BLaER1 (cell line): ENCODE data around the gene MYPN.
"Not testable (repeated sequence)": the region's sequence is repeated elsewhere in the genome, so short reads cannot be mapped to it uniquely, and the experiment has no call there.

Experiments
- H3K27ac ChIP-seq: shearing (Covaris generic); formaldehyde crosslinking; 2 replicates; pipeline ENCODE4 v1.8.1; 2022
- H3K27me3 ChIP-seq: shearing (Covaris generic); formaldehyde crosslinking; 2 replicates; pipeline ENCODE4 v1.8.1; 2022
- H3K36me3 ChIP-seq: shearing (Covaris generic); formaldehyde crosslinking; 2 replicates; pipeline ENCODE4 v1.8.1; 2022
- H3K4me1 ChIP-seq: shearing (Covaris generic); formaldehyde crosslinking; 2 replicates; pipeline ENCODE4 v1.8.1; 2022
- H3K4me2 ChIP-seq: shearing (Covaris generic); formaldehyde crosslinking; 2 replicates; pipeline ENCODE4 v1.8.1; 2022
- H3K4me3 ChIP-seq: shearing (Covaris generic); formaldehyde crosslinking; 2 replicates; pipeline ENCODE4 v1.8.1; 2022
- H3K9ac ChIP-seq: shearing (Covaris generic); formaldehyde crosslinking; 2 replicates; pipeline ENCODE4 v1.8.1; 2022
- H3K9me3 ChIP-seq: shearing (Covaris generic); formaldehyde crosslinking; 2 replicates; pipeline ENCODE4 v1.8.1; 2022
- H4K20me1 ChIP-seq: shearing (Covaris generic); formaldehyde crosslinking; 2 replicates; pipeline ENCODE4 v1.8.1; 2022
- Cebpa-rat ChIP-seq: shearing (Covaris generic); IDR thresholded peaks from 2 replicates; pipeline ENCODE4 v1.8.1; 2022

The MYPN gene, protein sequence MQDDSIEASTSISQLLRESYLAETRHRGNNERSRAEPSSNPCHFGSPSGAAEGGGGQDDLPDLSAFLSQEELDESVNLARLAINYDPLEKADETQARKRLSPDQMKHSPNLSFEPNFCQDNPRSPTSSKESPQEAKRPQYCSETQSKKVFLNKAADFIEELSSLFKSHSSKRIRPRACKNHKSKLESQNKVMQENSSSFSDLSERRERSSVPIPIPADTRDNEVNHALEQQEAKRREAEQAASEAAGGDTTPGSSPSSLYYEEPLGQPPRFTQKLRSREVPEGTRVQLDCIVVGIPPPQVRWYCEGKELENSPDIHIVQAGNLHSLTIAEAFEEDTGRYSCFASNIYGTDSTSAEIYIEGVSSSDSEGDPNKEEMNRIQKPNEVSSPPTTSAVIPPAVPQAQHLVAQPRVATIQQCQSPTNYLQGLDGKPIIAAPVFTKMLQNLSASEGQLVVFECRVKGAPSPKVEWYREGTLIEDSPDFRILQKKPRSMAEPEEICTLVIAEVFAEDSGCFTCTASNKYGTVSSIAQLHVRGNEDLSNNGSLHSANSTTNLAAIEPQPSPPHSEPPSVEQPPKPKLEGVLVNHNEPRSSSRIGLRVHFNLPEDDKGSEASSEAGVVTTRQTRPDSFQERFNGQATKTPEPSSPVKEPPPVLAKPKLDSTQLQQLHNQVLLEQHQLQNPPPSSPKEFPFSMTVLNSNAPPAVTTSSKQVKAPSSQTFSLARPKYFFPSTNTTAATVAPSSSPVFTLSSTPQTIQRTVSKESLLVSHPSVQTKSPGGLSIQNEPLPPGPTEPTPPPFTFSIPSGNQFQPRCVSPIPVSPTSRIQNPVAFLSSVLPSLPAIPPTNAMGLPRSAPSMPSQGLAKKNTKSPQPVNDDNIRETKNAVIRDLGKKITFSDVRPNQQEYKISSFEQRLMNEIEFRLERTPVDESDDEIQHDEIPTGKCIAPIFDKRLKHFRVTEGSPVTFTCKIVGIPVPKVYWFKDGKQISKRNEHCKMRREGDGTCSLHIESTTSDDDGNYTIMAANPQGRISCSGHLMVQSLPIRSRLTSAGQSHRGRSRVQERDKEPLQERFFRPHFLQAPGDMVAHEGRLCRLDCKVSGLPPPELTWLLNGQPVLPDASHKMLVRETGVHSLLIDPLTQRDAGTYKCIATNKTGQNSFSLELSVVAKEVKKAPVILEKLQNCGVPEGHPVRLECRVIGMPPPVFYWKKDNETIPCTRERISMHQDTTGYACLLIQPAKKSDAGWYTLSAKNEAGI (N-terminal part only)

DNA sequence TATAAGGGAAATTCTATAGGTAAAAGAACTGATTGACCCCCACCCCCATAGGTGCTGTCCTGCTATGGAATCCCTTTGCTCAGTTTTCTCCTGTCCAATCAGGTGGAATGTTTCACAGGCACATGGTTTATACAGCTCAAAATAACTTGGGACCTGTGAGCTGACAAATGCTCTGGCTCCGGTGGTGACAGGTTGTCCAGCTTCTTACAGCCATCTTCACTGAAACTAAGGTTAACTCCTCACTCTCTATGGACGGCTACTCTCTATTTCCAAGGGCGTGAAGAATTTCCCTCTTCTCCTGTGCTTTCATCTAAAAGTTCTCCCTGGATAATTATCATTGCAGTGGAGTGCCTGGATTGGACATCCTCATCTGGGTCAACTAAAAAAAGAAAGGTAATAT is at the start of gene MYPN:
MYPN (plus strand) TSS at position 158 of the 400 bp plus-strand sequence. CDS start 11,951 bp downstream, outside the sequence.
- no peaks in the 10 kb centered on the region for H3K4me1 ChIP-seq
- no peaks in the 10 kb centered on the region for H3K27me3 ChIP-seq
- H3K4me3 ChIP-seq, result no peak within 1 kb of the TSS
- no peaks in the 10 kb centered on the region for H4K20me1 ChIP-seq
- no peak for TF ChIP-seq Cebpa-rat
- no peak within 1 kb of the TSS for H3K4me2 ChIP-seq
- H3K36me3 ChIP-seq, result no peaks in the 10 kb centered on the region
- H3K9me3 ChIP-seq, result no peaks in the 10 kb centered on the region
- no peak within 1 kb of the TSS for H3K27ac ChIP-seq
- H3K9ac ChIP-seq, result no peak within 1 kb of the TSS

DNA sequence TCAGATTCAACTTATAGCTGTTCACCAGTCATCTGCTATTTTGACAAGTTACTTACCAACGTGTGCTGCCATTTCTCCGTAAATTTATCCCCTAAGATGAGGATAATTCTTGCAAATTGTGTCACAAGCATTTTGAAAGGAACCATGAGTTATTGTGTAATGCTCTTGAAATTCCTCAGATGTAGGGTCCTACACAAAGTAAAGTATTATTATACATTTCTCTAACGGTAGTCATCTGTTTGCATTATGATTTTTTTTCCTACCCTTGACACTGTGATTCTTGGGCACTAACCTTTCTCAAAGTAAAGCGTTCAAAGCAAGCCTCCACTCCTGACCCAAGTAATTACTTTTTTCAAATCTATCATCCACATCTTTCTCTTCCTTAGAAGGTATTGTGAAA is 42.3 kb upstream of the MYPN start:
- no peak overlapping the region for H3K27ac ChIP-seq

DNA sequence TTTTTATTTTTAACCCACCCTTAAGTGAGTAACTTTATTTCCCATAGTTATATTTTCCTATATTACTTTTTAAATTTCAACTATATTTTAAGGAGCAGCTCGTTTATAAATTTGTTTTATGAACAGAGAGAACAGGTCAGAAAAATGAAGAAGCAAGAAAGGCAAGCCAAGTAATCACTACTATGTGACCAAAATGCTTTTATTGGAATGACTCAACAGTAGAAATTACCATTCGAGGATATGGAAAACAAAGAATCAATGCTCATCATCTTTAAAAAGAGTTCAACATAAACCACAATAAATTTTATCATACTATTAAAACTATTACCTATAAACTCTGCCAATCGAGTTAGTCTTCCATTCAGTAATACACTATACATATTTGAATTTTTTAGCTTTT is 41.8 kb upstream of the MYPN start:
- H3K9me3 ChIP-seq, result no peaks in the 10 kb centered on the region
- TF ChIP-seq Cebpa-rat, result no peak
- peaks cover 14% of the 10 kb centered on the region for H3K4me1 ChIP-seq
- peaks cover 31% of the 10 kb centered on the region for H4K20me1 ChIP-seq
- H3K36me3 ChIP-seq, result peaks cover 55% of the 10 kb centered on the region
- H3K27me3 ChIP-seq, result no peaks in the 10 kb centered on the region
- H3K4me3 ChIP-seq, result no peak overlapping the region
- H3K9ac ChIP-seq, result no peak overlapping the region
- H3K4me2 ChIP-seq, result no peak overlapping the region
- no peak overlapping the region for H3K27ac ChIP-seq

More for the DNA sequence above, 42.3 kb upstream of the MYPN start:
- Histone ChIP-seq H3K27me3 (no peaks in the 10 kb centered on the region), H3K4me1 (peaks cover 10% of the 10 kb centered on the region), H3K9me3 (no peaks in the 10 kb centered on the region), H3K4me2 (no peak overlapping the region), H3K4me3 (no peak overlapping the region), H3K9ac (no peak overlapping the region), H3K36me3 (peaks cover 55% of the 10 kb centered on the region), H4K20me1 (peaks cover 26% of the 10 kb centered on the region; the same call in 1 of the 2 replicates)
- TF ChIP-seq Cebpa-rat, result no peak

DNA sequence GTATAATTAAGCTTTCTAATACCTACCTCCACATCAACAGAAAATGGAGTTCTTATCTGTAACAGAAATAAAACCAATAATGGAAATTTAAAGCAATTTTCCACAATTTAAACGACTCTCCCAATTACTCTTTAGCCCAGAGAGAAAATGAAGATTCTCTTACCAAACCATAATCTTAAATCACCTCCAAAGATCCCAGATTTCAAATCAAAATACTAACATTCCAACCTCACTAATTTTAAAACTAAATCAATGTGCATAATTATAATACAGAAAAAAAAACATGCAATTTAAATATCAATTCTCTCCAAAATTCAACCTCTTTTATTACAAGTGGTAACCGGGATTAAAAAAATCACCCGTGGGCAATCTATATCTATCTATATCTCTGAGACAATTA is 35.7 kb upstream of the MYPN start:
- Histone ChIP-seq H3K9me3 (no peaks in the 10 kb centered on the region), H3K36me3 (peaks cover 25% of the 10 kb centered on the region), H3K27me3 (no peaks in the 10 kb centered on the region), H3K4me3 (peak overlapping the region; percentile 79), H3K4me1 (peaks cover 37% of the 10 kb centered on the region), H3K4me2 (peak overlapping the region; percentile 84), H3K9ac (peak overlapping the region; percentile 88), H4K20me1 (peaks cover 42% of the 10 kb centered on the region), H3K27ac (peak overlapping the region; percentile 96; the same call in 1 of the 2 replicates)
- TF ChIP-seq Cebpa-rat, result no peak

DNA sequence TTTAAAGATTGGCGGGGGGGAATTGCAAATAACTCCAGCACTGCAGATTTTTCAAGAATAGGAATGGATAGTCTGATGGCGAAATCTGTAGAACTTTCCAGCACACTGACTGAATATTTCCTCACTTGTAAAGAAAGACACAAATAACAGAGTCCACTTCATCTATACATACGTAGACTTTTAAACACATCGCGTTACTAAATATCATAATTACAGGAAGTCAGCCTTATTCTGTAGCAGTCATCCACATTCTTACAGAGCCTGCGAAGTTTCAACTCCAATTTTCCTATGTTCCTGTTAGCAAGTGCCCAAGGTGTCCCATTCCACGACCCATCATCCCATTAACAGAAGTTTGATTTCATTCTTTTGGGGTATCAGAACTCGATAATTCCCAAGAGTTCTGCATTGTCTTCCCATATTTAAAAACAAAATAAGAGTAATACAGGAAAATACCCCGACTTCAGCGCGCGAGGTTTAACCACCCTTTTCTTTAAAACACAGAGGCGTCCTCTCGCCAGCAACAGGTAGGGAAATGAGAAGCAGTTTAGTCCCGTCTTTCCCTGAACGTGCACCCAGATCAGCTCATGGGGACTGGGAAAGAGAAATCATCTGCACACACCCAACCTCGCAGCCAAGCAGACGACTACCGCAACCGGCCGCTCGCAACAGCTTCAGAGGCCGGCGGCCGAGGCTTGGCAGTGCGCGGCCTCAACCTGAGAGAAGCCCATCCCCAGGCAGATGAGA is 35.1 kb upstream of the MYPN start:
- no peak for TF ChIP-seq Cebpa-rat
- peaks cover 42% of the 10 kb centered on the region for H3K4me1 ChIP-seq
- H3K9ac ChIP-seq, result peak overlapping the region; percentile 88
- peaks cover 40% of the 10 kb centered on the region for H4K20me1 ChIP-seq
- no peaks in the 10 kb centered on the region for H3K27me3 ChIP-seq
- peak overlapping the region; percentile 79 for H3K4me3 ChIP-seq
- no peaks in the 10 kb centered on the region for H3K9me3 ChIP-seq
- H3K4me2 ChIP-seq, result peak overlapping the region; percentile 84
- H3K27ac ChIP-seq, result peak overlapping the region; percentile 96
- peaks cover 23% of the 10 kb centered on the region for H3K36me3 ChIP-seq

DNA sequence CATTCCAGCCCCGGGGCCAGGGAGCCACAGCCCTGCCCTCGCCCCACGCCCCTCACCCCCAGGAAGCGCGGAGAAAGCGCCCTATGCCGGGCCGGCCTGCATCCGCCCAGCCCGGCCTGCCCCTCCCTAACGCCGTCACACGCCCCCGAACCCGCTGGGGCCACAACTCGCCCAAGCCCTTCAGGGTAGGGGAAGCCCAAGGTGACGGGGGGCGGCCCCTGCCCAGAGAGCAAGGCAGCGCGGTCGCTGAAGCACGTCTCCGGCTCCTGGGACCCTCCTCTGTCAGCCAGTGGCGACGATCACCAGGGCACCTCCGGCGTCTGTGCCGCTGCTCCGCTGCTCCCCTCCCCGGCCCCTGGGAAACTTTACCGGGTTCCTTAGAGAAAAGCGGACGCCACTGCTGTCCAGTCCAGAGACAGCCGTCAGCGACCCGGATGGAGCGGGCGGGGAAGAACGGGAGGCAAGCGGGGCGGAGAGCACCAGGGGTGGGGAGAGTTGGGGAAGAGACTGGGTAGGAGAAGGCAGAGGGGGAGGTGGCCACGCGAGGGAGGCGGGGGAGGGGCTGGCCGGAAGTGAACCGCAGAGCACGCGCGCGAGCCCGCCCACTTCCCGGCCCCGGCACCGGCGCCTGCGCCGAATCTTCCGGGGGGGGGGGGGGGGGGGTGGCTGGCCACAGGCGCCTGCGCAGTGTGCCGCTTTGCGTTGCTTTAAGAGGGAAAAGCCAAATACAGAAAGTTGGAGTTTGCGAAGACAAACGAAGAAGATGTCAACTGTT is 34.3 kb upstream of the MYPN start, which contains the start of gene HERC4:
HERC4 (minus strand) TSS at position 509 of the 775 bp plus-strand sequence. CDS start 2,175 bp downstream, outside the sequence.
- peak within 1 kb of the TSS; percentile 84 for H3K4me2 ChIP-seq
- TF ChIP-seq Cebpa-rat, result no peak
- H3K9ac ChIP-seq, result peak within 1 kb of the TSS; percentile 88
- peaks cover 15% of the 10 kb centered on the region for H3K36me3 ChIP-seq
- no peaks in the 10 kb centered on the region for H3K27me3 ChIP-seq
- H3K4me3 ChIP-seq, result peak within 1 kb of the TSS; percentile 79
- peaks cover 42% of the 10 kb centered on the region for H3K4me1 ChIP-seq
- peak within 1 kb of the TSS; percentile 96 for H3K27ac ChIP-seq
- H4K20me1 ChIP-seq, result peaks cover 40% of the 10 kb centered on the region
- H3K9me3 ChIP-seq, result no peaks in the 10 kb centered on the region

DNA sequence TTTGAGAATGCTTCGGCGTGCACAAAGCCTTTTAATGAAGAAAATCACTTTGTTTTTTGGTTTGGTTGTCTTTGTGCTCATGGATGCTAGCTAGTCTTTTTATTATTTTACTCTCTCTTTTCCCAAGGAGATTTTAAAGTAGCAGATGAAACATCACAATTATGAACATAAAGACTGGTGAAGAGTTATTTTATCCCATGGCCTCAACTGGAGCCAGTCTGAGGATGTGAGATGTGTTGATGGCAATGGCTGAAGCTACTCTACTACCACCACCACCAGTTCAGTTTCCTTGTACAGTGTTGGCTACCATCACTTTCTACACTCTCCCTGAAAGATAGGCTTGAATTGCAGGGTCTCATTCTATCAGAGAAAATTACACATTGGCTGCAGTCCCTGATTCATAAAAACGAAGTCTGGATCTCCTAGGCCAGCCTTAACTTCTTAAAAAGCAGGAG is 33.7 kb upstream of the MYPN start:
- peaks cover 42% of the 10 kb centered on the region for H3K4me1 ChIP-seq
- peak overlapping the region; percentile 80 for H3K4me2 ChIP-seq
- no peaks in the 10 kb centered on the region for H3K9me3 ChIP-seq
- peak overlapping the region; percentile 79 for H3K4me3 ChIP-seq
- peaks cover 39% of the 10 kb centered on the region for H4K20me1 ChIP-seq
- peak overlapping the region; percentile 76 for H3K27ac ChIP-seq
- H3K27me3 ChIP-seq, result no peaks in the 10 kb centered on the region
- TF ChIP-seq Cebpa-rat, result no peak
- peak overlapping the region; percentile 88; the same call in 1 of the 2 replicates for H3K9ac ChIP-seq
- H3K36me3 ChIP-seq, result peaks cover 9% of the 10 kb centered on the region

DNA sequence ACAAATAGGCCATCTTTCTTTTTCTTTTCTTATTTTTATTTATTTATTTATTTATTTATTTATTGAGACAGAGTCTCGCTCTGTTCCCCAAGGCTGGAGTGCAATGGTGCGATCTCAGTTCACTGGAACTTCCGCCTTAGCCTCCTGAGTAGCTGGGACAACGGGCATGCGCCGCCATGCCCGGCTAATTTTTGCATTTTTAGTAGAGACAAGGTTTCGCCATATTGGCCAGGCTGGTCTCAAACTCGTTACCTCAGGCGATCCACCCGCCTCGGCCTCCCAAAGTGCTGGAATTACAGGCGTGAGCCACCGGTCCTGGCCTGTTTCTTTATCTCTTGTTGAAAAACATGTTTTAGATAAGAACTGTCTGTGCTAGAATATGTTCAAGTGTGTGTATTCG is 33.2 kb upstream of the MYPN start:
- H3K36me3 ChIP-seq, H3K9me3 ChIP-seq, H3K27me3 ChIP-seq, H3K4me3 ChIP-seq, H3K27ac ChIP-seq, H3K9ac ChIP-seq: not testable (repeated sequence)
- peaks cover 42% of the 10 kb centered on the region for H3K4me1 ChIP-seq
- peak overlapping the region; percentile 80 for H3K4me2 ChIP-seq
- H4K20me1 ChIP-seq, result peaks cover 34% of the 10 kb centered on the region
